H9 (cell line): Measurements from ENCODE around the gene TMEM123. TPM values are rescaled to one million over a fixed set of nuclear protein-coding genes. Genes with fewer than 3 reads are reported as not detected.

Experiments
- DNase-seq: peaks from one replicate; pipeline ENCODE4 v3.0.0-alpha.2; 2017
- H2AFZ ChIP-seq: one replicate; pipeline ENCODE4 v1.6.1; 2013; ENCODE audit warnings: mild to moderate bottlenecking, low read length, control low read depth, moderate library complexity
- H2AK5ac ChIP-seq: 2 replicates; pipeline ENCODE4 v1.6.1; 2013; ENCODE audit warnings: low read length, control low read depth, mixed read lengths; ENCODE audit not compliant: insufficient read length
- H2BK120ac ChIP-seq: one replicate; pipeline ENCODE4 v1.6.1; 2013; ENCODE audit warnings: low read depth, mild to moderate bottlenecking, low read length, control low read depth, inconsistent platforms; ENCODE audit not compliant: poor library complexity, severe bottlenecking
- H2BK12ac ChIP-seq: 2 replicates; pipeline ENCODE4 v1.6.1; 2013; ENCODE audit warnings: low read length, control low read depth, mixed read lengths, low read depth; ENCODE audit not compliant: insufficient read length
- H2BK15ac ChIP-seq: 2 replicates; pipeline ENCODE4 v1.6.1; 2013; ENCODE audit warnings: low read depth, low read length, control low read depth
- H2BK20ac ChIP-seq: one replicate; pipeline ENCODE4 v1.6.1; 2013; ENCODE audit warnings: low read depth, mild to moderate bottlenecking, low read length, control low read depth, inconsistent platforms; ENCODE audit not compliant: poor library complexity, severe bottlenecking
- H2BK5ac ChIP-seq: 2 replicates; pipeline ENCODE4 v1.6.1; 2013; ENCODE audit warnings: low read length, control low read depth, mixed read lengths; ENCODE audit not compliant: insufficient read length
- H3K14ac ChIP-seq: 2 replicates; pipeline ENCODE4 v1.6.1; 2013; ENCODE audit warnings: low read length, control low read depth; ENCODE audit not compliant: insufficient read depth
- H3K18ac ChIP-seq: 2 replicates; pipeline ENCODE4 v1.6.1; 2013; ENCODE audit warnings: low read depth, mild to moderate bottlenecking, mixed read lengths, low read length, control low read depth; ENCODE audit not compliant: insufficient read length
- H3K23ac ChIP-seq: 2 replicates; pipeline ENCODE4 v1.6.1; 2013; ENCODE audit warnings: low read length, control low read depth, mixed read lengths, low read depth; ENCODE audit not compliant: insufficient read length
- H3K23me2 ChIP-seq: 2 replicates; pipeline ENCODE4 v1.6.1; 2013; ENCODE audit warnings: low read depth, mild to moderate bottlenecking, mixed read lengths, low read length, control low read depth; ENCODE audit not compliant: insufficient read length, poor library complexity, severe bottlenecking
- H3K27ac ChIP-seq: 2 replicates; pipeline ENCODE4 v1.5.1; 2013; ENCODE audit warnings: low read length, control low read depth, mixed read lengths, low read depth; ENCODE audit not compliant: insufficient read length
- H3K27me3 ChIP-seq: 2 replicates; pipeline ENCODE4 v1.6.1; 2013; ENCODE audit warnings: low read length, control low read depth, inconsistent platforms; ENCODE audit not compliant: insufficient read depth
- H3K4ac ChIP-seq: 2 replicates; pipeline ENCODE4 v1.6.1; 2013; ENCODE audit warnings: low read depth, mild to moderate bottlenecking, control low read depth, inconsistent platforms, low read length, moderate library complexity
- H3K4me1 ChIP-seq: 2 replicates; pipeline ENCODE4 v1.6.1; 2013; ENCODE audit warnings: low read length, control low read depth, inconsistent platforms; ENCODE audit not compliant: insufficient read depth
- H3K4me2 ChIP-seq: 2 replicates; pipeline ENCODE4 v1.6.1; 2013; ENCODE audit warnings: low read length, control low read depth, mixed read lengths; ENCODE audit not compliant: insufficient read length, insufficient read depth
- H3K56ac ChIP-seq: 2 replicates; pipeline ENCODE4 v1.6.1; 2013; ENCODE audit warnings: low read depth, mild to moderate bottlenecking, mixed read lengths, low read length, control low read depth; ENCODE audit not compliant: insufficient read length
- H3K79me1 ChIP-seq: 2 replicates; pipeline ENCODE4 v1.6.1; 2013; ENCODE audit warnings: low read depth, mild to moderate bottlenecking, moderate library complexity, low read length, control low read depth, inconsistent platforms; ENCODE audit not compliant: insufficient read depth, poor library complexity, severe bottlenecking
- H3K79me2 ChIP-seq: 2 replicates; pipeline ENCODE4 v1.6.1; 2013; ENCODE audit warnings: low read length, control low read depth, inconsistent platforms; ENCODE audit not compliant: insufficient read depth
- H3K9ac ChIP-seq: 2 replicates; pipeline ENCODE4 v1.6.1; 2013; ENCODE audit warnings: low read length, control low read depth, mixed read lengths; ENCODE audit not compliant: insufficient read length; ENCODE audit errors: extremely low read depth
- H3K9me3 ChIP-seq: one replicate; pipeline ENCODE4 v1.6.1; 2013; ENCODE audit warnings: low read depth, low read length, inconsistent platforms; ENCODE audit not compliant: control insufficient read depth
- H3T11ph ChIP-seq: one replicate; pipeline ENCODE4 v1.6.1; 2013; ENCODE audit warnings: mild to moderate bottlenecking, low read length, control low read depth, inconsistent platforms
- H4K20me1 ChIP-seq: one replicate; pipeline ENCODE4 v1.6.1; 2013; ENCODE audit not compliant: control insufficient read depth, insufficient read length, insufficient read depth
- H4K5ac ChIP-seq: 2 replicates; pipeline ENCODE4 v1.6.1; 2013; ENCODE audit warnings: low read depth, mild to moderate bottlenecking, mixed read lengths, low read length, control low read depth; ENCODE audit not compliant: insufficient read length
- H4K8ac ChIP-seq: replicated peaks from 2 replicates; pipeline ENCODE4 v1.6.1; 2013; ENCODE audit warnings: low read length, control low read depth, mixed read lengths, low read depth; ENCODE audit not compliant: insufficient read length
- H4K91ac ChIP-seq: 2 replicates; pipeline ENCODE4 v1.6.1; 2013; ENCODE audit warnings: low read depth, mild to moderate bottlenecking, moderate library complexity, mixed read lengths, low read length, control low read depth; ENCODE audit not compliant: insufficient read length
- H3K27ac Mint-ChIP-seq, 3 experiments: 2 replicates in 2 of 3; 3 replicates in 1 of 3; pipeline ENCODE4 v1.8.0; 2020 to 2021; ENCODE audit warnings: mixed read lengths in 3 of 3, mild to moderate bottlenecking in 1 of 3, moderate library complexity in 1 of 3
- H3K27me3 Mint-ChIP-seq: 2 replicates; pipeline ENCODE4 v1.8.0; 2021; ENCODE audit warnings: low read depth, mild to moderate bottlenecking, moderate library complexity, mixed read lengths
- H3K36me3 Mint-ChIP-seq, 3 experiments: 2 replicates in 2 of 3; 3 replicates in 1 of 3; pipeline ENCODE4 v1.8.0; 2020 to 2021; ENCODE audit warnings: low read depth in 3 of 3, mixed read lengths in 3 of 3; ENCODE audit not compliant: insufficient read depth in 1 of 3
- H3K4me1 Mint-ChIP-seq, 2 experiments: 2 replicates each; pipeline ENCODE4 v1.8.0; 2020; ENCODE audit warnings: mixed read lengths in 2 of 2
- H3K4me3 Mint-ChIP-seq, 2 experiments: 2 replicates in 1 of 2; 3 replicates in 1 of 2; pipeline ENCODE4 v1.8.0; 2020 to 2021; ENCODE audit warnings: mild to moderate bottlenecking in 2 of 2, mixed read lengths in 2 of 2, moderate library complexity in 1 of 2
- H3K9me3 Mint-ChIP-seq, 2 experiments: 2 replicates in 1 of 2; 3 replicates in 1 of 2; pipeline ENCODE4 v1.8.0; 2020; ENCODE audit warnings: mild to moderate bottlenecking in 2 of 2, mixed read lengths in 2 of 2, moderate library complexity in 1 of 2
- WGBS: extraction: QIAGEN DNeasy Blood & Tissue Kit; methylation state at CpG from one replicate; pipeline ENCODE4 v1.1.7; 2013; ENCODE audit warnings: missing lambda C conversion rate, low lambda C conversion rate, mixed read lengths; ENCODE audit not compliant: insufficient read length; ENCODE audit errors: extremely low coverage; 5-methylcytosine and 5-hydroxymethylcytosine counted together
- total RNA-seq: library from RNA; stranded (reverse); gene quantifications from 2 replicates; pipeline ENCODE4 v1.2.1, GENCODE V29; 2021
- TF ChIP-seq, protein P1 (sequence below): fragments of 200-600 bp; sonication (generic); conservative IDR thresholded peaks from 3 replicates; pipeline ENCODE4 v1.8.0; 2021; ENCODE audit warnings: antibody characterized with exemption, mild to moderate bottlenecking

TMEM123 gene
- total RNA-seq, 1 experiment from 2014 or later: 76.7 TPM

DNA sequence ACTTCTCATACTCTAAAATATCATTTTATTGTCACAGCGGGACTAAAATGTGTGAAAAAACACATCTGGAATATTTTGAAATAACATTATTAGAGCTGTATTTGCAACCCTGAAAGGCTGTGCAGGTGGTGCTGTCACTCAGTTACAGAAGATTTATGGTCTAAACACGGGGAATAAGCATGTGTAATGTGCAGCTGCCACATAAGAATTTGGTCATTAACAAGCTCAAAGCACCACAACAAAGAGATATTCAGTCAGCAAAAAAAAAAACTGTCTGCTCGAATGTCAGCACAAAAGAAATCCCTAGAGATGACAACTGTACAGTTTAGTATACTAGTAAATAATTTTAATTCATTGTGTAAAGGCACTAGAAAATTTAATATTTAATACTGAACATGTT lies 31.3 kb downstream of the TMEM123 start:
- Histone ChIP-seq H2BK120ac (no peak overlapping the region), H4K91ac (no peak overlapping the region), H3K23me2 (no peaks in the 10 kb centered on the region), H3K23ac (no peak overlapping the region), H3K27ac (no peak overlapping the region), H3K27me3 (no peaks in the 10 kb centered on the region), H3K4me2 (no peak overlapping the region), H2AK5ac (no peak overlapping the region), H2BK15ac (no peak overlapping the region), H2BK12ac (no peak overlapping the region), H3K79me1 (no peaks in the 10 kb centered on the region), H3T11ph (no peak overlapping the region), H3K14ac (no peak overlapping the region), H3K9ac (no peak overlapping the region), H3K56ac (no peak overlapping the region), H3K79me2 (no peaks in the 10 kb centered on the region), H3K18ac (no peak overlapping the region), H2BK20ac (no peak overlapping the region), H3K4ac (no peak overlapping the region), H2AFZ (no peak overlapping the region), H4K20me1 (no peaks in the 10 kb centered on the region), H4K8ac (no peak overlapping the region), H2BK5ac (no peak overlapping the region), H3K4me1 (no peaks in the 10 kb centered on the region), H3K9me3 (no peaks in the 10 kb centered on the region), H4K5ac (no peak overlapping the region)
- peaks cover 15 to 20% of the 10 kb centered on the region in 2 experiments for H3K9me3 Mint-ChIP-seq
- peaks cover 13 to 29% (median 24%) of the 10 kb centered on the region in 3 experiments for H3K36me3 Mint-ChIP-seq
- 100% methylated on average over 1 of the region's 3 CpGs for WGBS
- H3K4me1 Mint-ChIP-seq: no peaks in the 10 kb centered on the region
- H3K27me3 Mint-ChIP-seq: no peaks in the 10 kb centered on the region
- no peak for DNase-seq
- H3K27ac Mint-ChIP-seq: no peak overlapping the region
- no peak overlapping the region for H3K4me3 Mint-ChIP-seq
- TF ChIP-seq, protein P1, sequence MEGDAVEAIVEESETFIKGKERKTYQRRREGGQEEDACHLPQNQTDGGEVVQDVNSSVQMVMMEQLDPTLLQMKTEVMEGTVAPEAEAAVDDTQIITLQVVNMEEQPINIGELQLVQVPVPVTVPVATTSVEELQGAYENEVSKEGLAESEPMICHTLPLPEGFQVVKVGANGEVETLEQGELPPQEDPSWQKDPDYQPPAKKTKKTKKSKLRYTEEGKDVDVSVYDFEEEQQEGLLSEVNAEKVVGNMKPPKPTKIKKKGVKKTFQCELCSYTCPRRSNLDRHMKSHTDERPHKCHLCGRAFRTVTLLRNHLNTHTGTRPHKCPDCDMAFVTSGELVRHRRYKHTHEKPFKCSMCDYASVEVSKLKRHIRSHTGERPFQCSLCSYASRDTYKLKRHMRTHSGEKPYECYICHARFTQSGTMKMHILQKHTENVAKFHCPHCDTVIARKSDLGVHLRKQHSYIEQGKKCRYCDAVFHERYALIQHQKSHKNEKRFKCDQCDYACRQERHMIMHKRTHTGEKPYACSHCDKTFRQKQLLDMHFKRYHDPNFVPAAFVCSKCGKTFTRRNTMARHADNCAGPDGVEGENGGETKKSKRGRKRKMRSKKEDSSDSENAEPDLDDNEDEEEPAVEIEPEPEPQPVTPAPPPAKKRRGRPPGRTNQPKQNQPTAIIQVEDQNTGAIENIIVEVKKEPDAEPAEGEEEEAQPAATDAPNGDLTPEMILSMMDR: no peak
